Vagina (tissue), 2 donors: ENCODE results near the gene LAMC3. TPM values are rescaled to one million over a fixed set of nuclear protein-coding genes. Genes with fewer than 3 reads are reported as not detected.
"Not testable (repeated sequence)": the region's sequence is repeated elsewhere in the genome, so short reads cannot be mapped to it uniquely, and the experiment has no call there.

Experiments
- DNase-seq, 2 donors: peaks; one replicate each; pipeline ENCODE4 v3.0.0-alpha.2; 2017; ENCODE audit errors: extremely low spot score in 2 of 2
- H3K27ac ChIP-seq: fragments of 200-600 bp; sonication (generic); one replicate; pipeline ENCODE4 v1.5.1; 2019
- H3K27me3 ChIP-seq: fragments of 200-600 bp; sonication (generic); one replicate; pipeline ENCODE4 v1.5.1; 2019
- H3K36me3 ChIP-seq, 2 donors: fragments of 200-600 bp; sonication (generic); one replicate each; pipeline ENCODE4 v1.5.1; 2017 to 2019
- H3K4me1 ChIP-seq: fragments of 200-600 bp; sonication (generic); one replicate; pipeline ENCODE4 v1.5.1; 2019
- H3K4me3 ChIP-seq, 2 donors: fragments of 200-600 bp; sonication (generic); 1 replicate in 1 of 2; 2 replicates in 1 of 2; pipeline ENCODE4 v1.5.1; 2016 to 2019
- H3K9me3 ChIP-seq: fragments of 200-600 bp; sonication (generic); one replicate; pipeline ENCODE4 v1.5.1; 2019
- CTCF ChIP-seq, 3 experiments: fragments of 450-650 bp in 2 of 3; fragments of 200-600 bp in 1 of 3; sonication (generic) in 1 of 3; IDR thresholded peaks; one replicate each; pipeline ENCODE4 v1.5.1; 2017 to 2019; ENCODE audit warnings: antibody characterized with exemption in 3 of 3, mild to moderate bottlenecking in 2 of 3, moderate library complexity in 2 of 3
- POLR2A ChIP-seq, 2 donors: fragments of 450-650 bp; IDR thresholded peaks; one replicate each; pipeline ENCODE4 v1.6.1; 2017; ENCODE audit warnings: antibody characterized with exemption in 2 of 2, mild to moderate bottlenecking in 2 of 2, moderate library complexity in 2 of 2
- POLR2AphosphoS5 ChIP-seq, 2 donors: sonication (generic); formaldehyde crosslinking; IDR thresholded peaks; one replicate each; pipeline ENCODE4 v1.9.0; 2017; ENCODE audit warnings: antibody characterized with exemption in 2 of 2, mild to moderate bottlenecking in 2 of 2, low read depth in 1 of 2; ENCODE audit not compliant: insufficient read depth in 1 of 2
- intact Hi-C: fragments of 100-400 bp; cut with DNase I; formaldehyde crosslinking; loops from one replicate; pipeline ENCODE4 v1.15.1; 2023
- total RNA-seq: library from RNA; depleted of rRNA; stranded (reverse); fragments of >200 nt; gene quantifications from one replicate; pipeline ENCODE4 v1.2.3, GENCODE V29; 2016

LAMC3 gene
- total RNA-seq, 1 donor from 2014 or later = 13.3 TPM

GRCh38 chr9:131097948-131098278 lies 88.9 kb downstream of the LAMC3 start:
- DNase-seq = no peak
- intact Hi-C loops = no loop called here
- no peak for TF ChIP-seq POLR2A (IDR thresholded peaks at IDR 0.05)
- no peak for TF ChIP-seq POLR2AphosphoS5 (IDR thresholded peaks at IDR 0.05; ENCODE audit: insufficient read depth in 1 of 2, low read depth in 1 of 2)
- no peak for TF ChIP-seq CTCF (IDR thresholded peaks at IDR 0.05)
- no peaks in the 10 kb centered on the region for H3K36me3 ChIP-seq
- H3K4me1 ChIP-seq = peaks cover 27% of the 10 kb centered on the region
- H3K9me3 ChIP-seq = no peaks in the 10 kb centered on the region
- peak overlapping the region in 1 of 2 donors; percentile 62 for H3K4me3 ChIP-seq
- no peak overlapping the region for H3K27ac ChIP-seq
- H3K27me3 ChIP-seq = no peaks in the 10 kb centered on the region

GRCh38 chr9:131098391-131099101 lies 89.6 kb downstream of the LAMC3 start:
- no peaks in the 10 kb centered on the region for H3K27me3 ChIP-seq
- intact Hi-C loops = no loop called here
- H3K4me3 ChIP-seq = peak overlapping the region in 1 of 2 donors; percentile 62
- peaks cover 27% of the 10 kb centered on the region for H3K4me1 ChIP-seq
- no peak overlapping the region for H3K27ac ChIP-seq
- DNase-seq = no peak
- TF ChIP-seq POLR2AphosphoS5 (IDR thresholded peaks at IDR 0.05; ENCODE audit: insufficient read depth in 1 of 2, low read depth in 1 of 2) = no peak
- TF ChIP-seq POLR2A (IDR thresholded peaks at IDR 0.05) = no peak
- TF ChIP-seq CTCF (IDR thresholded peaks at IDR 0.05) = no peak
- H3K36me3 ChIP-seq = no peaks in the 10 kb centered on the region
- no peaks in the 10 kb centered on the region for H3K9me3 ChIP-seq

- no peak overlapping the region for H3K27ac ChIP-seq
- H3K4me1 ChIP-seq = peaks cover 27% of the 10 kb centered on the region
- TF ChIP-seq CTCF (IDR thresholded peaks at IDR 0.05) = no peak
- no peak for TF ChIP-seq POLR2AphosphoS5 (IDR thresholded peaks at IDR 0.05; ENCODE audit: insufficient read depth in 1 of 2, low read depth in 1 of 2)
- TF ChIP-seq POLR2A (IDR thresholded peaks at IDR 0.05) = no peak
- no peak overlapping the region for H3K4me3 ChIP-seq
- intact Hi-C loops = no loop called here
- H3K36me3 ChIP-seq = no peaks in the 10 kb centered on the region
- no peak for DNase-seq
- H3K27me3 ChIP-seq = no peaks in the 10 kb centered on the region
- H3K9me3 ChIP-seq = no peaks in the 10 kb centered on the region
These were observed 90.2 kb downstream of the LAMC3 start for GRCh38 chr9:131099102-131099606.

GRCh38 chr9:131099845-131100244 lies 90.9 kb downstream of the LAMC3 start:
- H3K27ac ChIP-seq, H3K4me3 ChIP-seq, H3K9me3 ChIP-seq, intact Hi-C loops, H3K27me3 ChIP-seq, H3K36me3 ChIP-seq, DNase-seq: not testable (repeated sequence)
- peaks cover 27% of the 10 kb centered on the region for H3K4me1 ChIP-seq

- intact Hi-C loops = no loop called here
These were observed 91.5 kb downstream of the LAMC3 start for GRCh38 chr9:131100445-131100844.

More at GRCh38 chr9:131100445-131100844, 91.5 kb downstream of the LAMC3 start:
- Histone ChIP-seq H3K27me3 (no peaks in the 10 kb centered on the region), H3K27ac (no peak overlapping the region), H3K36me3 (no peaks in the 10 kb centered on the region), H3K9me3 (no peaks in the 10 kb centered on the region), H3K4me3 (no peak overlapping the region), H3K4me1 (peaks cover 27% of the 10 kb centered on the region)
- TF ChIP-seq POLR2A (IDR thresholded peaks at IDR 0.05) (no peak), CTCF (IDR thresholded peaks at IDR 0.05) (no peak), POLR2AphosphoS5 (IDR thresholded peaks at IDR 0.05; ENCODE audit: insufficient read depth in 1 of 2, low read depth in 1 of 2) (peak in 1 of 2 donors; percentile 11)
- DNase-seq = no peak
